Caki2 (cell line): ENCODE results near the gene NIPA2. TPM values are rescaled to one million over a fixed set of nuclear protein-coding genes. Genes with fewer than 3 reads are reported as not detected.

Source experiments
- DNase-seq: peaks from one replicate; pipeline ENCODE4 v3.0.0-alpha.2; 2015; ENCODE audit warnings: low read depth
- in situ Hi-C: cut with HindIII; loops from 2 replicates; pipeline ENCODE4 v1.10.0; 2016; ENCODE audit warnings: low sequenced_read_pairs, low pct_unique_long_range_greater_than_20kb, mixed read lengths
- total RNA-seq: library from RNA; depleted of rRNA; stranded (reverse); fragments of >200 nt; shearing (Covaris generic); gene quantifications from 2 replicates; pipeline ENCODE4 v1.2.3, GENCODE V29; 2014; ENCODE audit warnings: low replicate concordance

NIPA2 gene
- total RNA-seq, 1 experiment from 2014 or later: 160 TPM

DNA sequence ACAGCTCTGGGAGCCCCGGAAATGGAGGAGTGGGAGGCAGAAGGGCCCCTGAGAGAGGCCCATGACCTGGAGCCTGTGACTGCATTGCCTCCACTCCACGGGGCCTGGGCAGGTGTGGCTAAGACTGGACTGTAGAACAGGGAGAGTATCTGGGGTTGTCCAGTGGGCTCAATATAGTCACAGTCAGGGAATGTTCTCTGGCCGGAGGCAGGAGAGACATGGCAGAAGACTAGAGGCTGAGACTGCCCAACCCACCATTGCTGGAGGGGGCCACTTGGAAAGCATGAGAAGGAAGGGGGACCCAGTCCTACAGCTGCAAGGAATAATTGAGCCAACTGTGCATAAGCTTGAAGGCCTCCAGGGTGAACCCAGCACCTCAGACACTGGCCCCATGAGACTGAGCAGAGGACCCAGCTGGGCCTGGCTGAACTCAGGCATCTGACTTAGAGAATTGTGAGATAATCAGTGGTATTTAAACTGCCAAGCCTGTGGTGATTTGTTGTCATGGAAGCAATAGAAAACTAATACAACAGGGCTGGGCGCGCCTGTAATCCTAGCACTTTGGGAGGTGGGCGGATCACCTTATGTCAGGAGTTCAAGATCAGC is 33.1 kb downstream of the NIPA2 start:
- in situ Hi-C loops: no loop called here
- DNase-seq: no peak

DNA sequence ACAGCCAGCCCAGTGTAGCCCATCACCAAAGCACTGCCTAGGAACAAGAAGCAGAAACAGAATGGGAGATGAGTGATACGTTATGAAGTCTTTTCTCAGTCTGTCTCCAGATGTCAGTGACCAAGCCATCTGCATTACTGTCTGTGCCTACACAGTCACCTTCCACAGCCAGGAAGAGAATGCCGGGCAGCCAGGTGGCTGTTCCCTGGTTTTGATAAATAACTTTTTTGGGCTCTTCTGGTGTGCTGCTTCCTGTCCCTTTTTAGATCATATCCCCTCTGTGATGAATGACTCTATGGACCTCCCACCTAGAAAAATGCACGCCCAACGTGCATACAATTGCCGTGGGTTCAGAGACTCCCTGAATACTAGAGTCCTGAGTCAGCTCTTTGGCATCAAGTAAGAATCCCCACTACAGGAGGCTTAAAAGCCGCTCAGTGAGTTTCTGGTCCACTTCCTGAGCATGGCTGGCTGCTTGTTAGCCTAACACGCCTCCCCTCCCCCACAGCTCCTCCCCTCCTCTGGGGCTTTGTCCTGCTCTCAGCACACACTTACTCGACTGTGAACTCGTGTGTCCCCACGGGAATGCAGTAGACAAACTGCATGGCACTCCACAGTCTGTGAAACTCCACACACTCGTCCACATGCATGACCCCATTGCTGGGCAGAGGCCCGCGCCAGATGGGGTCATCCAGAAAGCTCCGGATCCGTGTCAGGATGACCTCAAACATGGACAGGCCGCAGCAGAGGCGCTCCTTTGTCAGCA is 34.7 kb downstream of the NIPA2 start:
- in situ Hi-C loops: no loop called here
- DNase-seq: no peak

DNA sequence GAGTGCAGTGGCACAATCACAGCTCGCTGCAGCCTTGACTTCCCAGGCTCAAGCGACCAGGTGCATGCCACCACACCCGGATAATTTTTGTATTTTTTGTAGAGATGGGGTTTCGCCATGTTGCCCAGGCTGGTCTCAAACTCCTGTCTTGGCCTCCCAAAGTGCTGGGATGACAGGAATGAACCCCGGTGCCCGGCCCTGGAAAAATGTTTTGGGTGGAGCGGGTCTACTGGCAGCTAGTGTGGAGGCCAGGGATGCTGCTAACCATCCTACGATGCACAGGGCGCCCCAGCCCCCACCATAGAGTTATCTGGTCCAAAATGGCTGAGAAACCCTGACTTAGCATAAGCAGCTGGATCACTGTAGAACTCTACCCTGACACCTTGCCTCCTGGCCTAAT is 35.4 kb downstream of the NIPA2 start:
- no peak for DNase-seq
- in situ Hi-C loops: no loop called here

DNA sequence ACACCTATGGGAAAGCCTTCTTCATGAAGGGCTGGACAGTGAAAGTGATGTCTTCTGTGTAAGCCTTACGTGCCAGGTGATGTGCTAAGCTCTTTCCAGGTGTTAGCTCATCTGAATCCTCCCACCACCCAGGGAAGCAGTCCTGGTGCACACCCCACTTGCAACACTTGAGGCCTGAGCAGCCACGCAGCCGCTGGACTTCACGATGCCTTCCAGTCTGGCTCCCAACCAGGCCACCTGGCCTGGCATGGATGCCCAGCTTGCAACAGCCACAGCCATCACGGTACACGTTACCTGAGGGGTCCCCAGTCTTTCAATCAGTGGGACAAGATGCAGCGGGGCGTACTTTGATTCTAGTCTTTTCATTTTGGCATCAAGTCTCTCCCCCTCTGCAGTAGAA is 35.8 kb downstream of the NIPA2 start:
- in situ Hi-C loops: no loop called here

DNA sequence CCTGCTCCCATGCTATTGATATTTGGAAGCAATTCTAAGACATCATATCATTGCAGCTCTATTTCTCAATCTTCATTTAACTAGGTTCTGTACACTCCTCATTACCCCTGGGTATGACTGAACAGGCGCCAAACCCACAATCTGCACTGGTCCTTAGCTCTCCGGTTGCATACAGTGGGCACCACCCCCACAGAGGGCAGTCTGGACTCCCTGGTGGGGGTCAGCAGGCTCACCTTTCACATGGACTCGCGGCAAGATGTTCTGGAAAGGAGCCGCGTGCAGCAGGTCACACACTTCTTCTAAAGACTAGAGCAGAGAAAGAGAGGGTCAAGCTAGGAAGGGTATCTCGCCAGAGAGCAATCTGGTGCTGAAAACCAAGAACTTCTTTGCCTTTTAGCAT is 36.5 kb downstream of the NIPA2 start:
- in situ Hi-C loops: no loop called here
- DNase-seq: no peak

More for the DNA sequence above, 35.8 kb downstream of the NIPA2 start:
- DNase-seq: no peak

DNA sequence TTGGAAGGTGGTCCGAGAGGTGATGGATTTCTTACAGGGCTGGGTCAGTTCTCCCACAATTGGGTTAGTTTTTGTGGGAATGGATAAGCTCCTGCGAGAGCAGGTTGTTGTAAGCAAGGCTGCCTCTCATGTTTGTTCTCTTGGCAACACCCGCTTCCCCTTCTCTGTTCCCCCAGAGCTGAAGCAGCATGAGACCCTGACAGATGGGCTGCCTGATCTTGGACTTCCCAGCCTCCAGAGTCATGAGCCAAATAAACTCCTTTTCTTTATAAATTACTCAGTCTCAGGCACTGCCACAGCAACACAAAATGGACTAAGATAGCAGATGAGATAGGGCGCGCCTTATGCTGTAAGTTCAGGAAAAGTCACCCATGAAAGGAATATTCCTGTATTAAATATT is 38.7 kb downstream of the NIPA2 start:
- in situ Hi-C loops: no loop called here
- DNase-seq: no peak

DNA sequence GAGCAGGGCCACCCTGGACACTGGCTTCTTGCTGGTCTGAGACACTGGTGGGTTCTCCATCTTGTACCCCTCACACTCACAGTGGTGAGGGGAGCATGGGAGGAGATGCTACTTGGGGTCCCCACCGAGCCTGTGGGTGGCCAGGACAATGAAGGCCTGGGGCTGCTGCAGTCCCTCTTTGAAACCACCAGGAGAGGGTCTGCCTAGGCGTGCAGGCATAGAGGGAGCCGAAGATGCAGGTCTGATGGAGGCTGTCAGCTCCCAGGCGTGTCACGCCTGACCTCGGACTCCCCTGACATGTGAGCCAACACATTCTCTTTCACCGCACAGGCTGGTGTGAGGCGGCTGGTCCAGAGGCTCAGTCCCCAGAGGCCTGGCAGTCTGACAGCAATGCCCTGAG is 39.1 kb downstream of the NIPA2 start:
- DNase-seq: no peak
- in situ Hi-C loops: no loop called here

DNA sequence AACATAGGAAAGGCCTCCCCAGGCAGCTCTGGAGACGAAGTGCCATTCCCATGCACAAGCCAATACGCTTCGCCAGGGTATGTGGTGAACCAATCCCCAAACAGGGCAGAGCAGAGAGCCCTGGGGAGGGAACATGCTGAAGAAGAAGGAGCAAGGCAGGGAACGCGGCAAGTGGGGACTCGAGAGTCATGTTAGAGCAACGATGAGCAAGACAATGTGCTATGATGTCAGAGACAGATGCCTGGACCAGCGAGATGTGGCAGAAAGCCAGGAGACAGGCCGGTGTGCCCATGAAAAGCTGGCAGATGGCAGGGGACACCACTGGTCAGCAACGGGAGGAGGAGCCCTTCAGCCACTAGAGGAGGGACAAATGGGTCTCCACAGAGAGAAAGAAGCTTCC is 39.6 kb downstream of the NIPA2 start:
- in situ Hi-C loops: no loop called here
- no peak for DNase-seq

DNA sequence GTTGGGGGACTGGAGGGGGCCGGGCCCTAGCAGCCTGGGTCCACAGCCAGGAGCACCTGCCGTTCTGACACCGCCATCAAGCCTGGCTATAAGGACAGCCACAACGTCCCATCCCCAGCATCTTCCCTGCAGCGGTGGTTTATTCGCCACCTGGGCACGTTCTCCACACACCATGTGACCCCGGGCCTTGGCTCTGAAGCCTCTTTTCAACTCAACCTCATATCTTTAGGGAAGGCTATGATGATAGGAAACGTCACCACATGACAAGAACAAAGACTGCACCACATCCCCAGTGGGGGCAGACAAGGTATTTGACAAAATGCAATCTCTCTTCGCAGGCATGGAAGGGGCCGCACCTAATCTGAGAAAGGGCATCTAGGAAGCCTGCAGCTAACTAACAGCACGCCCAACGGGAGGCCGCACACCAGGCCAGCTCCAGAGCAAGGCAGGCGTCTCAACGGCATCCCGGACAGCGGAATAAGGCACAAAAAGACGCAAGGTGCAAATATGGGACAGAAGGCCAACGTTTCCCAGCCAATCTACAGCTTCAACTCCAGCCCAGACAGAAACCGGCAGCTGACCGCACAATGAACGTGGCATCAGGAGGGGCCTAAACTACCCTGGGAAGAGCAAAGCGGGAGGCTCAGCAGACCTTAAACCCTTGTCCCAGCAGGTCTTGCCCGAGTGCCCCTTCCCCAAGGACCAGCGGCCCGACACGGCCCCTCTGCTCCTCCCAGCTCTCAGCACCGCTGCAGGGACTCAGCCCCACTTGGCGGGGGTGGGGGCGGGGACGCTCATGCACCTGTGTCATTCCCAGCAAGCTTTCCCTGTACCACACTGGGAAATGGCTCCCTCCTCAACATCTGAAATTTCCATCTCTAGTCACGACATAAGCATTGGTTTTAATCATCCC is 41.9 kb downstream of the NIPA2 start:
- DNase-seq: no peak
- in situ Hi-C loops: no loop called here

DNA sequence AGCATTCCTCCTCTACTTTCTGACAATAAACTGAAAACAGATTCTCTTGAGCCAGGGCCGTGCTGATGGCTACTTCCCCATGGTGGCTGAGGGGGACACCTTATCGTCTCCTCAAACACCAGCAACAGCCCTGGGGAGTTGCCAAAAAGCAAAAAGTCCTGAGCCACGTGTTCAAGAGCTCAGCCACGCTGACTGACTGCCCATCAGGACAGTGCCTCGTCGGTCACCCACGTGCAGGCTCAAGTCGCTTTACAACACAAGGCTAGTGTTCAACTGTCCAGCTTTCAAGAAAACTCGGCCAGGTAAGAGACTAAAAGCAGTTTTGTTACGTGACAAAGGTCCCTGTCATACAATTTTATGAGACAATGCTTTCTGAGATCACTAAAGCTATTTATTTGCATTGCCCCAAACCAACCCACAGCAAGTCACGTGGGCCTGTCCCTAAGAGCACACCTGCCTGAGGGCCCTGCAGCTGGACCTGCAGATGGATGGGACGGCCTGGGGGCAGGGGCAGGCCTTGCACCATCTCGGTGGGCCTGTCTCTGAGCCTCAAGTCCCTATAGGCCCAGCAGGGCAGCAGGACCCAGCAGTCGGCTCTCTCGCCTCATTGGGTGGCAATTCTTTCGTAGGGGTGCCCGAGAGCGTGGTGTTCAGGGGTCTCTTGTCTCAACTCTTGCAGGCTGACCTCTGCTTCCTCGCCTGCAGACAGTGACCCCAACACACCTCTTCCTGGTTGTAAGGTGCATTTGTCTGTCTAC is 42.7 kb downstream of the NIPA2 start:
- in situ Hi-C loops: no loop called here
- no peak for DNase-seq

DNA sequence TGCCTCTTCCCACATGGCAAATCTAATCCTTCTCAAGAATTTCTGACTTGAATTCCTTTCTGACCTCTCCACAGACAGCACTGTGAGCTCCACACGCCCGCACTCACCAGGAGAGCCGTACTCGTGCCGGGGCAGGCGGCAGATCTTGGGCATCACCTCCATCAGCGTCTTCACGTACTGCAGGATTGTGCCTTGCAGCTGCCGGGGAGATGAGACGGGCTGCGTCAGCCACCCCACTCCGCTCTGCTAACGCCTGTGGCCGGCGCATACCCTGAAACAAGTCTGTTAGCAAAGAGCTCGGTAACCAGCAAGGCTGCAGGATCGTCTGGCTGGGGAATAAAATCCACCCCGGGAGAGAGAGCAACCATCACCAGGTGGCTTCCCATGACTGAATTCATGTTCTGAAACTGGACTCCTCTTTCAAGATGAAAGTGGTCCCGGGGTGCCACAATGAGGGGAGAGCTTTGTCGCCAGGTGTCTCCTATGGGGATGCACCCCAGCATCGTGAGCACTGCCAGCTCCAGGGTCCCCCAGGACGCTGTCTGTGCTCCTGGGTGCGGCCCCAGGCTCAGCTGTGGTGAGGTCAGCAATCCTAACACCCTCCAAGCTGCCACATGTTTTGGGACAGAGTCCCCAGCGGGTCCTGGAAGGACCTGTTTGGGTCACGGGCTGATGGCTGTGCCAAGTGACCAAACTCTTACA is 43.4 kb downstream of the NIPA2 start:
- in situ Hi-C loops: no loop called here
- no peak for DNase-seq

DNA sequence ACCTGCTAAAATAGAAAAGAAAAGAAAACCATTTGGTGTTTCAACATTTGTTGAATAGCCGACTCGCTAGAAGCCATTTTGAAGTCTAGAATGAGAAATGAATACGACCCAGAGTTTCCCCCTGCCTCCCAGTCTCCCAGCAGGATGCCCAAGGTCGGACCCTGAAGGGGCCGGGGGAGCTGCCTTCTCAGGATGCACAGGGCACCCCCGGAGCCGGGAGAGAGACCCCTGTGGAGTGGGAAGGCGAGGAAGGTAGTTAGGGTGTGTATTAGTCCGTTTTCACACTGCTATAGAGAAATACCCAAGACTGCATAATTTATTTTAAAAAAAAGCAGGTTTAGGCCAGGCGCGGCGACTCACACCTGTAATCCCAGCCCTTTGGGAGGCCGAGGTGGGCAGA is 44.7 kb downstream of the NIPA2 start:
- no peak for DNase-seq
- in situ Hi-C loops: no loop called here

DNA sequence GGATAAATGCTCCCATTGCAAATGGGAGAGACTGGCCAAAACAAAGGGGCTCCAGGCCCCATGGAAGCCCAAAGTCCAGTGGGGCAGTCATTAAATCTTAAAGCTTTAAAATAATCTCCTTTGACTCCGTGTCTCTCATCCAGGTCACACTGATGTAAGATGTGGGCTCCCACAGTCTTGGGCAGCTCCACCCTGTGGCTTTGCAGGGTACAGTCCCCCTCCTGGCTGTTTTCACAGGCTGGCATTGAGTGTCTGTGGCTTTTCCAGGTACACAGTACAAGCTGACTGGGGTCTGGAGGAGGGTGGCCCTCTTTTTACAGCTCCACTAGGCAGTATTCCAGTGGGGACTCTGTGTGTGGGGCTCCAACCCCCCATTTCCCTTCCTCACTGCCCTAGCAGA is 45.9 kb downstream of the NIPA2 start:
- no peak for DNase-seq
- in situ Hi-C loops: no loop called here

DNA sequence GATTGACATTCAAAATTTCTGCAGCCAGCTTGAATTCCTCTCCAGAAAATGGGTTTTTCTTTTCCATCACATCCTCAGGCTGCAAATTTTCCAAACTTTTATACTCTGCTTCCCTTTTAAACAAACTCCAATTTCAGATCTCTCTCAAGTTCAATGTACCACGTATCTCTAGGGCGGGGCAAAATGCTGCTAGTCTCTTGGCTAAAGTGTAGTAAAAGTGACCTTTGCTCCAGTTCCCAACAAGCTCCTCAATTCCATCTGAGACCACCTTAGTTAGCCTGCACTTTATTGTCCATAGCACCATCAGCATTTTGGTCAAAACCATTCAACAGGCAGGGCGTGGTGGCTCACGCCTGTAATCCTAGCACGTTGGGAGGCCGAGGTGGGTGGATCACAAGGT is 46.7 kb downstream of the NIPA2 start:
- DNase-seq: no peak
- in situ Hi-C loops: no loop called here

DNA sequence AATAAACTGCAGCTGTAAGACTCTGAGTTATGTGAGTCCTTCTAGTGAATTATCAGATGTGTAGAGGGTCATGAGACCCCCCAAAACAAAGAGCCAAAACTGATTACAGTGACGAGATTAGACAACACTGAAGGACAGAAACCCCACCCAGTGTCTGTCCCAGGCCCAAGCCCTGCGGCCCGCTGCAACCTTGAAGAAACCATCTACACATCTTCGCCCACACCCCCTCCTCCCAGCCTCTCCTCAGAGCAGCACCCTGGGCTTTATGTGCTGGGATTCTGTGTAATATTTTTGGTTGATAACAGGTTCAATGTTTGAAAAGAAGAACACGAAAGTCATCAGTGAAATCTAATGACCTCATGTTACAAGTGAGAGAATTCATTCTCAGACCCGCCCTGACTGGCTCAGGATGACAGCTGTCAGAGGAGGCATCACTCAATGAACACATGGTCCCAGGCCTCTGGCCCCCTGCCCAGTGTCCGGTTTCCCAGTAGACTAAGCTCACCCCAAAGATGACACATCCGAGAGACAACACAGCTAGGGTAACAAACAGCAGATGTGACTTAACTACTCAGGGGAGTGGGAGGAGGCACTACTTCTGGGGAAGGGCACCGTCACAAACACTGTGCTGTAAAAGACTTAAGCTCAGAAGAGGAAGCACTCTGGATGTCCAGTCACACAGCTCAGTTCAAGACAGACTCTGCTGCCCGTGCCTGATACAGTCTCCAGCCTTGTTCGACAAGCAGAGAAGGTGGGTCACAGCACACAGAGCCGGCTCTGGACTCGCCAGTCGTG is 48.9 kb downstream of the NIPA2 start:
- in situ Hi-C loops: no loop called here
- peak; percentile 23 for DNase-seq

DNA sequence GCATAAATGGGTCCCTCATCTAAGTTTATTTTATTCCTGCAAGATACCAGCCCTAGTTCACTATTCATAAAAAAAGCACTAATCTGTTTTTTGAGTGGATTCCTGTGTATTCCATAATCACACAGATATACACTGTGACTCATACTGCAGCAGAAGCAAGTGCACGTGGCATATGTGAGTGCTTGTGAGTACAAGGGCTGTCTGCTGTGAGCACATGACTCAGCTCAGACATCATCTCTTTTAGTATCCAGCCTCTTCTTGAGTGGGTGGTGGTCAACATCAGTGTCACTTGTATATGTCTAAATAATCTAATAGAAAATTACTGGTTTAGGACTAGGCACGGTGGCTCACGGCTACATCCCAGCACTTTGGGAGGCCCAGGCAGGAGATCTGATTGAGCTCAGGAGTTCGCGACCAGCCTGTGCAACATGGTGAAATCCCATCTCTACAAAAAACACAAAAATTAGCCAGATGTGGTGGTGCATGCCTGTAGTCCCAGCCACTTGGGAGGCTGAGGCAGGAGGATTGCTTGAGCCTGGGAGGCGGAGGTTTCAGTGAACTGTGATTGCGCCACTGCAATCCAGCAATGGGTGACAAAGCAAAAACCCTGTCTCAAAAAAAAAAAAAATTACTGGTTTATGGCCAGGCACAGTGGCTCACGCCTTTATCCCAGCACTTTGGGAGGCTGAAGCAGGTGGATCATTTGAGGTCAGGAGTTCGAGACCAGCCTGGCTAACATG is 49.8 kb downstream of the NIPA2 start:
- peak; percentile 71 for DNase-seq
- in situ Hi-C loops: no loop called here
